K562 (cell line): ENCODE data around the gene NFYC. TPM values are rescaled to one million over a fixed set of nuclear protein-coding genes. Genes with fewer than 3 reads are reported as not detected.

Source experiments
- CHD2 ChIP-seq: IDR thresholded peaks from 2 replicates; pipeline ENCODE4 v1.6.1; 2011; ENCODE audit warnings: low read depth, low read length
- E2F4 ChIP-seq: sonication (generic); formaldehyde crosslinking; IDR thresholded peaks from 2 replicates; pipeline ENCODE4 v1.8.0; 2022; ENCODE audit warnings: mild to moderate bottlenecking, low read depth, missing genetic modification reagents
- E2F8 ChIP-seq: fragments of 450-650 bp; IDR thresholded peaks from 2 replicates; pipeline ENCODE4 v1.7.1; 2018; ENCODE audit warnings: mild to moderate bottlenecking, low read depth; ENCODE audit not compliant: partially characterized antibody
- PRDM10 ChIP-seq: fragments of 450-650 bp; IDR thresholded peaks from 2 replicates; pipeline ENCODE4 v1.6.1; 2018; ENCODE audit not compliant: partially characterized antibody
- RBFOX2 ChIP-seq: fragments of 200-400 bp; formaldehyde crosslinking; IDR thresholded peaks from 2 replicates; pipeline ENCODE4 v1.6.1; 2017; ENCODE audit warnings: low read depth, mild to moderate bottlenecking, low read length, moderate library complexity
- SMARCE1 ChIP-seq: fragments of 450-650 bp; IDR thresholded peaks from 2 replicates; pipeline ENCODE4 v1.7.1; 2016; ENCODE audit warnings: mild to moderate bottlenecking
- ZBTB40 ChIP-seq, 2 experiments: fragments of 450-650 bp in 1 of 2; sonication (generic) in 1 of 2; formaldehyde crosslinking in 1 of 2; IDR thresholded peaks; 2 replicates each; pipeline versions ENCODE4 v1.7.1 to v1.9.0; 2016 to 2022; ENCODE audit warnings: inconsistent platforms in 1 of 2, mild to moderate bottlenecking in 1 of 2, missing genetic modification reagents in 1 of 2
- ZNF740 ChIP-seq, 3 experiments: fragments of 200-800 bp in 1 of 3; sonication (Bioruptor generic) in 1 of 3; sonication (generic) in 1 of 3; formaldehyde crosslinking in 1 of 3; IDR thresholded peaks; 2 replicates each; pipeline versions ENCODE4 v1.6.1 to v1.8.0; 2016 to 2022; ENCODE audit warnings: mild to moderate bottlenecking in 2 of 3, missing compliant biosample characterization in 2 of 3, missing genetic modification characterization in 2 of 3, missing genetic modification reagents in 1 of 3
- polyA plus RNA-seq, 8 experiments: library from polyadenylated mRNA; depleted of rRNA in 4 of 8; stranded (reverse) in 5 of 8; unstranded in 3 of 8; fragments of >200 nt; fragmentation: Nextera tagmentation in 2 of 8; fragmentation: Illumina TruSeq in 1 of 8; extraction: Ambion mirVana in 2 of 8; extraction: Trizol in 1 of 8; gene quantifications; 2 replicates each; pipeline versions ENCODE4 v1.2.1 to v1.2.3, GENCODE V29; 2011 to 2014; ENCODE audit warnings: inconsistent platforms in 1 of 8, missing spikeins in 1 of 8
- total RNA-seq, 7 experiments: library from RNA; depleted of rRNA in 6 of 7; stranded (reverse); fragments of >200 nt in 6 of 7; fragmentation: Illumina TruSeq in 2 of 7; extraction: Trizol in 2 of 7; gene quantifications; 2 replicates each; pipeline versions ENCODE4 v1.2.1 to v1.2.3, GENCODE V29; 2011 to 2021; ENCODE audit warnings: low replicate concordance in 1 of 7

Gene NFYC
- total and polyA plus RNA-seq, 9 of the 15 experiments (the other 6 are each of a cell fraction or from before 2014, with no cell fraction given), result 4.8 to 59.8 (median 41.1) TPM

- TF ChIP-seq PRDM10 (peak; percentile 61), CHD2 (no peak), ZBTB40 (IDR thresholded peaks at IDR 0.05) (peak; percentile 45; the same call in 1 of the 2 replicates), ZBTB40 (CRISPR knock-in tag; IDR thresholded peaks at IDR 0.05) (no peak), ZNF740 (CRISPR knock-in tag; IDR thresholded peaks at IDR 0.05) (no peak), ZNF740 (tag; IDR thresholded peaks at IDR 0.05) (no peak), E2F4 (no peak), RBFOX2 (no peak), E2F8 (no peak), SMARCE1 (no peak)
Measured at GRCh38 chr1:40712997-40713396, 21.5 kb downstream of the NFYC start (continued).
